OCI-LY7 (cell line): Measurements from ENCODE around the gene RBM47. TPM values are rescaled to one million over a fixed set of nuclear protein-coding genes. Genes with fewer than 3 reads are reported as not detected.

ENCODE experiments used
- BruUV-seq: library from RNA; stranded (reverse); fragments of 400-500 nt; replicated peaks from 2 replicates; lab custom pipeline; 2021; lab: Mats Ljungman, UMichigan
- CTCF ChIA-PET: fragments of 300-600 bp; sonication (Branson Sonifier 250); formaldehyde crosslinking; loops from one replicate; lab custom pipeline; 2022; ENCODE audit warnings: antibody characterized with exemption; ENCODE audit not compliant: unreplicated experiment; lab: Charles Lee
- POLR2A ChIA-PET: fragments of 300-600 bp; sonication (Branson Sonifier 250); formaldehyde crosslinking; loops from one replicate; lab custom pipeline; 2022; ENCODE audit warnings: antibody characterized with exemption; lab: Charles Lee
- DNase-seq: peaks from one replicate; pipeline ENCODE4 v3.0.0-alpha.2; 2015; ENCODE audit warnings: low spot score
- H2AFZ ChIP-seq: fragments of 200-600 bp; sonication (generic), shearing (Covaris generic); 2 replicates; pipeline ENCODE4 v1.6.1; 2014; ENCODE audit warnings: mild to moderate bottlenecking, antibody characterized with exemption, low read length, moderate library complexity
- H3K27ac ChIP-seq: fragments of 200-600 bp; sonication (generic); 2 replicates; pipeline ENCODE4 v1.5.1; 2014; ENCODE audit warnings: mixed run types, low read depth, mild to moderate bottlenecking, moderate library complexity, low read length, inconsistent platforms; ENCODE audit not compliant: poor library complexity, severe bottlenecking
- H3K36me3 ChIP-seq: fragments of 200-600 bp; sonication (generic); 2 replicates; pipeline ENCODE4 v1.6.1; 2014; ENCODE audit warnings: mild to moderate bottlenecking, antibody characterized with exemption, low read length, moderate library complexity, mixed read lengths; ENCODE audit not compliant: insufficient read depth
- H3K4me1 ChIP-seq: fragments of 200-600 bp; sonication (generic); 2 replicates; pipeline ENCODE4 v1.5.1; 2014; ENCODE audit warnings: mild to moderate bottlenecking, low read length; ENCODE audit not compliant: insufficient read depth, poor library complexity, severe bottlenecking
- H3K4me2 ChIP-seq: fragments of 200-600 bp; sonication (generic); 2 replicates; pipeline ENCODE4 v1.6.1; 2014; ENCODE audit warnings: mild to moderate bottlenecking, low read length
- H3K4me3 ChIP-seq: fragments of 200-600 bp; sonication (generic); 2 replicates; pipeline ENCODE4 v1.5.1; 2014; ENCODE audit warnings: mild to moderate bottlenecking, low read depth, low read length; ENCODE audit not compliant: poor library complexity, severe bottlenecking
- H3K79me2 ChIP-seq: fragments of 200-600 bp; sonication (generic); 2 replicates; pipeline ENCODE4 v1.6.1; 2016; ENCODE audit warnings: low read depth, mild to moderate bottlenecking, low read length, moderate library complexity, mixed read lengths; ENCODE audit not compliant: insufficient read depth
- H3K9me2 ChIP-seq: fragments of 200-600 bp; sonication (generic); 2 replicates; pipeline ENCODE4 v1.6.1; 2016; ENCODE audit warnings: mild to moderate bottlenecking, low read length, mixed read lengths; ENCODE audit not compliant: insufficient read depth
- H3K9me3 ChIP-seq: fragments of 200-600 bp; sonication (generic); 2 replicates; pipeline ENCODE4 v1.6.1; 2014; ENCODE audit warnings: mild to moderate bottlenecking, mixed run types, low read length, mixed read lengths
- H4K20me1 ChIP-seq: fragments of 200-600 bp; sonication (generic); 2 replicates; pipeline ENCODE4 v1.6.1; 2014; ENCODE audit warnings: mild to moderate bottlenecking, antibody characterized with exemption, low read length, moderate library complexity, mixed read lengths; ENCODE audit not compliant: insufficient read depth
- CTCF ChIP-seq: fragments of 200-600 bp; sonication (generic); conservative IDR thresholded peaks from 2 replicates; pipeline ENCODE4 v1.5.1; 2014; ENCODE audit warnings: mild to moderate bottlenecking, antibody characterized with exemption, low read length, moderate library complexity, mixed read lengths
- EZH2phosphoT487 ChIP-seq: fragments of 200-600 bp; sonication (generic); IDR thresholded peaks from 2 replicates; pipeline ENCODE4 v1.6.1; 2018; ENCODE audit warnings: low read depth, borderline replicate concordance, mild to moderate bottlenecking, mixed run types, antibody characterized with exemption, low read length, moderate library complexity, mixed read lengths
- intact Hi-C: fragments of 100-400 bp; cut with micrococcal nuclease; formaldehyde crosslinking; loops from one replicate; pipeline ENCODE4 v1.10.0; 2022; ENCODE audit not compliant: unreplicated experiment
- total RNA-seq, 2 experiments: library from RNA; depleted of rRNA in 1 of 2; stranded (reverse); fragments of >200 nt in 1 of 2; shearing (Covaris generic) in 1 of 2; gene quantifications; 2 replicates each; pipeline ENCODE4 v1.2.3, GENCODE V29; 2014 to 2022

The RBM47 gene
- total RNA-seq, 2 experiments from 2014 or later = 5.3 to 14.2 TPM

- no TSS peak for BruUV-seq
- Histone ChIP-seq H3K9me3 (no peaks in the 10 kb centered on the region), H4K20me1 (no peaks in the 10 kb centered on the region), H3K4me3 (no peak overlapping the region), H3K79me2 (no peaks in the 10 kb centered on the region), H3K4me1 (no peaks in the 10 kb centered on the region), H3K27ac (no peak overlapping the region), H3K4me2 (no peak overlapping the region), H3K36me3 (no peaks in the 10 kb centered on the region), H2AFZ (no peak overlapping the region), H3K9me2 (no peaks in the 10 kb centered on the region)
- no peak for DNase-seq
- POLR2A ChIA-PET = no interaction called here
- CTCF ChIA-PET = no interaction called here
- intact Hi-C loops = no loop called here
- TF ChIP-seq EZH2phosphoT487 (no peak), CTCF (no peak)
Measured at GRCh38 chr4:40471923-40472322, 157.7 kb downstream of the RBM47 start.

DNA sequence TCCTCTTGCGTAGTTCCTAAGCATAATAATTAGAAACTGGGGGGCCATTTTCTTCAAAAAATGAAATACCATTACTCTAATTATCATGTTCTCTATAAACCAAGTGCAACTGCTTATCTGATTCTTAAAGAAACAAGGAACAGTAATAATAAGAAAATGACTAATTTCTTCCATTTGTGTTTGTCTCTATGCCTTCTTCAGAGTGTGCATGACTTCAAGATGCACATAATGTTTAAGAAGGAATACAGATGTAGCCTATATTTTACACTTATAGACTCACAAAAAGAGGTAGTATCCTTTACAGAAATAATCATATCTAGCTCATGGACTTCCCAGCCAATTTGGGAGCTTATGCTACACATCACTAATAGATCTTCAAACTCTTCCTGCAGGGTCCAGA is 162.9 kb downstream of the RBM47 start:
- CTCF ChIA-PET = no interaction called here
- BruUV-seq = no TSS peak
- Histone ChIP-seq H4K20me1 (no peaks in the 10 kb centered on the region), H3K27ac (no peak overlapping the region), H3K4me2 (no peak overlapping the region), H3K4me3 (no peak overlapping the region), H3K79me2 (no peaks in the 10 kb centered on the region), H3K36me3 (peaks cover 14% of the 10 kb centered on the region), H2AFZ (no peak overlapping the region), H3K9me3 (no peaks in the 10 kb centered on the region), H3K9me2 (no peaks in the 10 kb centered on the region), H3K4me1 (peaks cover 30% of the 10 kb centered on the region)
- POLR2A ChIA-PET = interaction anchor here (0.7 to 0.9 kb wide), 2 partner anchors 18 to 24 kb away, joined by 3 to 9 read pairs; no protein-coding TSS in a partner anchor
- no peak for DNase-seq
- TF ChIP-seq EZH2phosphoT487 (no peak), CTCF (no peak)
- intact Hi-C loops = no loop called here

DNA sequence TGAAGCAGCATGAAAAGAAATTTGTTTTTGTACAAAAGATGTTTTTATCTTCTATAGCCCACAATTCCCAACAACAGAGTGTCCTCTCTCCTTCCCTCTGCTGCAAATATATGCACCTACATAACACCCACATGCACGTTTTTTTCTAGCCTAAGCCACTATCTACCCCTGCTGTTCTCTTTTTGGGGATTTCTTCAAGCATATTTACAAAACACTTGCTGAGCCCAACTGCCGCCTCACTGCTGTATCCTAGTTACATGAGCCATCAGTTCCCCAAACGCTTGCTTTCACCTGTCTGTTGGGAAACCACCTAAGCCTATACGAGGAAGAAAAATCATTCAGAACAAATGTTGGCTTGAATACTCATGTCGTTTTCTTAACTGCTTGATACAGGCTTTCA is 167.3 kb downstream of the RBM47 start:
- no peak for TF ChIP-seq EZH2phosphoT487
- no peak for TF ChIP-seq CTCF
- Histone ChIP-seq H3K9me3 (no peaks in the 10 kb centered on the region), H3K9me2 (no peaks in the 10 kb centered on the region), H3K4me3 (no peak overlapping the region), H4K20me1 (no peaks in the 10 kb centered on the region), H3K4me2 (peak overlapping the region; percentile 27; the same call in 1 of the 2 replicates), H3K79me2 (no peaks in the 10 kb centered on the region), H3K27ac (peak overlapping the region; percentile 28), H2AFZ (no peak overlapping the region), H3K4me1 (peaks cover 30% of the 10 kb centered on the region), H3K36me3 (peaks cover 14% of the 10 kb centered on the region)
- CTCF ChIA-PET = no interaction called here
- intact Hi-C loops = no loop called here
- DNase-seq = peak; percentile 53
- no TSS peak for BruUV-seq
- POLR2A ChIA-PET = interaction anchor here (1.1 to 1.5 kb wide), 3 partner anchors 9 to 14 kb away, joined by 3 to 4 read pairs (median 3); no protein-coding TSS in a partner anchor
